Measurements from ENCODE around the gene CYP2F1.
A peak's percentile ranks its signal among the peaks of the same experiment; 100 is the strongest.
"Not testable (repeated sequence)": the region's sequence is repeated elsewhere in the genome, so short reads cannot be mapped to it uniquely, and the experiment has no call there.

CYP2F1 gene

GRCh38 chr19:41114132-41114531, at the start of gene CYP2F1:
CYP2F1 (plus strand) TSS chr19:41114432; CDS start chr19:41116189, 1,757 bp downstream.
- FAIRE-seq = no peak
- DNase-seq (ENCODE audit: insufficient read length, low spot score) = no peak

GRCh38 chr19:41064974-41065569, 49.2 kb upstream of the CYP2F1 start:
- DNase-seq (ENCODE audit: insufficient read length, low spot score) = peak; percentile 12
- peak; percentile 82 for FAIRE-seq

- DNase-seq (ENCODE audit: insufficient read length, low spot score) = no peak
- no peak for FAIRE-seq
Measured at GRCh38 chr19:41076286-41076685, 37.9 kb upstream of the CYP2F1 start.

- DNase-seq (ENCODE audit: insufficient read length, low spot score) = no peak
- FAIRE-seq = no peak
Measured at GRCh38 chr19:41083516-41083915, 30.7 kb upstream of the CYP2F1 start.

GRCh38 chr19:41085748-41086415, 28.4 kb upstream of the CYP2F1 start:
- no peak for DNase-seq (ENCODE audit: insufficient read length, low spot score)
- FAIRE-seq = no peak

GRCh38 chr19:41088151-41088550, 26.1 kb upstream of the CYP2F1 start, which contains the start of gene CYP2A13:
CYP2A13 (plus strand) TSS chr19:41088451; CDS start chr19:41088472, 21 bp downstream.
- FAIRE-seq (no peak), DNase-seq (ENCODE audit: insufficient read length, low spot score) (no peak)

GRCh38 chr19:41089959-41090358, 24.3 kb upstream of the CYP2F1 start:
- no peak for DNase-seq (ENCODE audit: insufficient read length, low spot score)
- FAIRE-seq = no peak

GRCh38 chr19:41095703-41096102, 18.5 kb upstream of the CYP2F1 start:
- DNase-seq (ENCODE audit: insufficient read length, low spot score) = no peak
- FAIRE-seq = no peak

GRCh38 chr19:41096353-41096752, 17.9 kb upstream of the CYP2F1 start:
- FAIRE-seq = no peak
- no peak for DNase-seq (ENCODE audit: insufficient read length, low spot score)

- no peak for DNase-seq (ENCODE audit: insufficient read length, low spot score)
- no peak for FAIRE-seq
Measured at GRCh38 chr19:41097302-41097701, 16.9 kb upstream of the CYP2F1 start.

GRCh38 chr19:41098762-41099161, 15.5 kb upstream of the CYP2F1 start:
- no peak for FAIRE-seq

GRCh38 chr19:41102210-41102609, 12.0 kb upstream of the CYP2F1 start:
- FAIRE-seq; DNase-seq (ENCODE audit: insufficient read length, low spot score): not testable (repeated sequence)

More at GRCh38 chr19:41098762-41099161, 15.5 kb upstream of the CYP2F1 start:
- no peak for DNase-seq (ENCODE audit: insufficient read length, low spot score)

GRCh38 chr19:41106177-41106576, 8.1 kb upstream of the CYP2F1 start:
- FAIRE-seq = no peak
- DNase-seq (ENCODE audit: insufficient read length, low spot score) = no peak

GRCh38 chr19:41111296-41111695, 2.9 kb upstream of the CYP2F1 start:
- FAIRE-seq = no peak
- no peak for DNase-seq (ENCODE audit: insufficient read length, low spot score)

- DNase-seq (ENCODE audit: insufficient read length, low spot score) (no peak), FAIRE-seq (no peak)
Measured at GRCh38 chr19:41111750-41112295, 2.4 kb upstream of the CYP2F1 start.

- DNase-seq (ENCODE audit: insufficient read length, low spot score) (no peak), FAIRE-seq (no peak)
Measured at GRCh38 chr19:41112728-41113290, 1.4 kb upstream of the CYP2F1 start.

- FAIRE-seq (no peak), DNase-seq (ENCODE audit: insufficient read length, low spot score) (no peak)
Measured at GRCh38 chr19:41116261-41116660, 2.0 kb downstream of the CYP2F1 start.

GRCh38 chr19:41120929-41121911, 7.0 kb downstream of the CYP2F1 start:
- DNase-seq (ENCODE audit: insufficient read length, low spot score); FAIRE-seq: not testable (repeated sequence)

GRCh38 chr19:41122846-41123245, 8.6 kb downstream of the CYP2F1 start:
- DNase-seq (ENCODE audit: insufficient read length, low spot score); FAIRE-seq: not testable (repeated sequence)

- DNase-seq (ENCODE audit: insufficient read length, low spot score) = no peak
- FAIRE-seq = no peak
Measured at GRCh38 chr19:41123716-41124294, 9.6 kb downstream of the CYP2F1 start.
